Stimulated activated naive B cell treated with anti-CD40 and anti-IgM and Interleukin-4, amounts not matched to agents 10 μg/mL and 1 μg/mL and 100 μg/mL, for 72 hours (primary cell): ENCODE data around the gene MYH11.
A peak's percentile ranks its signal among the peaks of the same experiment; 100 is the strongest.

Source experiments
- ATAC-seq, 2 donors: fragments of 150-1000 bp; cut with Tn5 transposase; replicated peaks; 2 replicates each; pipeline ENCODE4 v1.10.0; 2021; ENCODE audit warnings: moderate library complexity in 1 of 2
- DNase-seq: peaks from one replicate; pipeline ENCODE4 v3.0.0; 2021
- H3K27ac Mint-ChIP-seq: one replicate; pipeline ENCODE4 v1.8.0; 2022; ENCODE audit warnings: mild to moderate bottlenecking, mixed read lengths
- H3K27me3 Mint-ChIP-seq, 2 donors: one replicate each; pipeline ENCODE4 v1.8.0; 2022; ENCODE audit warnings: mixed read lengths in 2 of 2
- H3K36me3 Mint-ChIP-seq, 2 donors: one replicate each; pipeline ENCODE4 v1.8.0; 2022; ENCODE audit warnings: mixed read lengths in 2 of 2, mild to moderate bottlenecking in 1 of 2
- H3K4me1 Mint-ChIP-seq, 2 donors: one replicate each; pipeline ENCODE4 v1.8.0; 2022; ENCODE audit warnings: mixed read lengths in 2 of 2, mild to moderate bottlenecking in 1 of 2
- H3K4me3 Mint-ChIP-seq, 2 donors: one replicate each; pipeline ENCODE4 v1.8.0; 2022; ENCODE audit warnings: mild to moderate bottlenecking in 2 of 2, mixed read lengths in 2 of 2, moderate library complexity in 1 of 2
- H3K9me3 Mint-ChIP-seq, 2 donors: one replicate each; pipeline ENCODE4 v1.8.0; 2022; ENCODE audit warnings: mixed read lengths in 2 of 2, mild to moderate bottlenecking in 1 of 2

Gene MYH11

DNA sequence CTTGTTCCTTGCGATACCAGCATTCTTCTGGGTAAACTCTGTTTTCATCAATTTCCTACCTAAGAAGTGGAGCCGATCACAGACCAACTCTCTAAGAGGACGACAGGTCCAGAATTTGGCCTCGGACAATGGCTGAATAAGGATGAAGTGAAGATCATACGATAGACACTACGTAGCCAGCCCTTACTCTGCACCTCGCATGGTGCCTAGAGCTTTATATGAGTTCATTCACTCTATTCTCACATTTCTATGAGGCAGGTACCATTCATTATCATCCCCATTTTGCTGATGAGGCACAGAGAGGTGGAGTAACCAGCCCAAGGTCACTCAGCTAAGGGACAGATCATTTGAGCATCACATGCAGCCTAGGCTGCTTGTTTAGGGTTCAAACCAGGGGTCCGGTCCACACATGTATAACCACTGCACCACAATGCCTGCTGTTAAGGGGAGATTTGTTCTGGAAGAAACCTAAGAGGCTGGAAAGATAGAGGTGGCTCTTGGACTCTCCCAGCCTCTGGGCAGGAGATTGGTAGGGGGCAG, 78.6 kb downstream of the MYH11 start:
- ATAC-seq = no peak
- Mint-ChIP-seq H3K4me1 (no peaks in the 10 kb centered on the region), H3K27ac (no peak overlapping the region), H3K27me3 (peaks cover 0 to 8% of the 10 kb centered on the region in 2 donors), H3K9me3 (no peaks in the 10 kb centered on the region), H3K4me3 (no peak overlapping the region), H3K36me3 (no peaks in the 10 kb centered on the region)
- DNase-seq = no peak

- peak; percentile 3 for DNase-seq
- H3K36me3 Mint-ChIP-seq = no peaks in the 10 kb centered on the region
- no peaks in the 10 kb centered on the region for H3K9me3 Mint-ChIP-seq
- H3K27me3 Mint-ChIP-seq = peaks cover 0 to 8% of the 10 kb centered on the region in 2 donors
- peak; percentile 44 to 69 for ATAC-seq
- H3K4me3 Mint-ChIP-seq = no peak overlapping the region
- H3K4me1 Mint-ChIP-seq = no peaks in the 10 kb centered on the region
- H3K27ac Mint-ChIP-seq = no peak overlapping the region
These were observed 79.2 kb downstream of the MYH11 start for GRCh38 chr16:15777533-15778203.

DNA sequence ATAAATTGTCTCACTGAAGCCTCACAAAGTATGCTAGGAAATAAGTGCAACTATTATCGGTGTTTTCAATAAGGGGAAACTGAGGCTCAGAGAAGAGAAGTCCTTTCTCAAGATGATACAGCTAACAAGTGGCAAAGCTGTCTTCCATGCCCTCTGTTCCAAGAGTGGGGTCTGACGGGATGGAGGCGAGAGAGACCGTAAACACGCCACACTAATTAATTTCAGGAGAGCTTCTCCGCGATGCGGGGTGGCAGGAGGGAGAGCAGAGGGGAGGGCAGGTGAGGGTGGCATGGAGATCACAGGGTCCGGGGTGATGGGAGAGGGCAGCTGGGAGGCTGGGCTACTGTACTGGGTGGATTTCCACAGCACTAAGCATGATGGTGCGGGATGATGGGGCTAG, 80.3 kb downstream of the MYH11 start:
- Mint-ChIP-seq H3K4me1 (no peaks in the 10 kb centered on the region), H3K36me3 (no peaks in the 10 kb centered on the region), H3K9me3 (no peaks in the 10 kb centered on the region), H3K27ac (no peak overlapping the region), H3K4me3 (no peak overlapping the region), H3K27me3 (peaks cover 0 to 8% of the 10 kb centered on the region in 2 donors)
- DNase-seq = no peak
- no peak for ATAC-seq

GRCh38 chr16:15775663-15776304, 81.0 kb downstream of the MYH11 start:
- ATAC-seq = no peak
- Mint-ChIP-seq H3K27me3 (peaks cover 0 to 8% of the 10 kb centered on the region in 2 donors), H3K27ac (no peak overlapping the region), H3K4me1 (no peaks in the 10 kb centered on the region), H3K4me3 (no peak overlapping the region), H3K9me3 (no peaks in the 10 kb centered on the region), H3K36me3 (no peaks in the 10 kb centered on the region)
- no peak for DNase-seq

DNA sequence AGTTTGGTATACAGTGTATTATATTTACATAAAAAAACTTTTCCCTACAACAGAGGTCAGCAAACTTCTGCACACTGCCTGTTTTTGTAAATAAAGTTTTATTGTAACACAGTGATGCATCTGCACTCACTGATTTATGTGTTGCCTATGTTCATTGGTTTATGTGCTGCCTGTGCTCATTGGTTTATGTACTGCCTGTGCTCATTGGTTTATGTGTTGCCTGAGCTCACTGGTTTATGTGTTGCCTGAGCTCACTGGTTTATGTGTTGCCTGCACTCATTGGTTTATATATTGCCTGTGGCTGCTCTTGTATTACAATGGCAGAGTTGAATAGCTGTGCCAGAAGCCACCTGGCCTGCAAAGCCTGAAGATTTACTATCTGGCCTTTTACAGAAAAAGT, 81.6 kb downstream of the MYH11 start:
- no peaks in the 10 kb centered on the region for H3K4me1 Mint-ChIP-seq
- H3K4me3 Mint-ChIP-seq = no peak overlapping the region
- no peak for DNase-seq
- H3K9me3 Mint-ChIP-seq = no peaks in the 10 kb centered on the region
- ATAC-seq = peak in 1 of 2 donors; percentile 34
- no peaks in the 10 kb centered on the region for H3K36me3 Mint-ChIP-seq
- H3K27ac Mint-ChIP-seq = no peak overlapping the region
- peaks cover 4 to 8% of the 10 kb centered on the region in 2 donors for H3K27me3 Mint-ChIP-seq

DNA sequence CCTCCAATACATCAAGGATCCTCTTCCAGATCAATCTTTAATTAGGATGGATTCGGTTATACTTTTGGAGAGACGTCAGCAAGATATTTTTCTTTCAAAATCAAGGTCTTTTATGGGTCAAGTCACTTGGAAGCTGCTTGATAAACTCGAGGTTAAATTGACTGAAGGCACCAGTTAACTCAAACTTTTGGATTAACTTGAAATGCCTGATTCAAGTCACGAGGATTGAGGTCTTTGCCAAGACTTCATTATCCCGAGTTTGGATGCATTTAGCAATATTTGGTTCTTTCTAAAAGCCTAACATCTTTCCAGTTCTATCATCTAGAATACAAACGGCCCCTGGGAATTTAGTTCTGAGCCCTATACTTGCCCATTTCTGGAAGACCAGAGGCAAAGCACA, 82.9 kb downstream of the MYH11 start:
- Mint-ChIP-seq H3K4me3 (no peak overlapping the region), H3K27ac (no peak overlapping the region), H3K36me3 (no peaks in the 10 kb centered on the region), H3K27me3 (peaks cover 4 to 8% of the 10 kb centered on the region in 2 donors), H3K9me3 (no peaks in the 10 kb centered on the region), H3K4me1 (no peaks in the 10 kb centered on the region)
- ATAC-seq (no peak), DNase-seq (no peak)

DNA sequence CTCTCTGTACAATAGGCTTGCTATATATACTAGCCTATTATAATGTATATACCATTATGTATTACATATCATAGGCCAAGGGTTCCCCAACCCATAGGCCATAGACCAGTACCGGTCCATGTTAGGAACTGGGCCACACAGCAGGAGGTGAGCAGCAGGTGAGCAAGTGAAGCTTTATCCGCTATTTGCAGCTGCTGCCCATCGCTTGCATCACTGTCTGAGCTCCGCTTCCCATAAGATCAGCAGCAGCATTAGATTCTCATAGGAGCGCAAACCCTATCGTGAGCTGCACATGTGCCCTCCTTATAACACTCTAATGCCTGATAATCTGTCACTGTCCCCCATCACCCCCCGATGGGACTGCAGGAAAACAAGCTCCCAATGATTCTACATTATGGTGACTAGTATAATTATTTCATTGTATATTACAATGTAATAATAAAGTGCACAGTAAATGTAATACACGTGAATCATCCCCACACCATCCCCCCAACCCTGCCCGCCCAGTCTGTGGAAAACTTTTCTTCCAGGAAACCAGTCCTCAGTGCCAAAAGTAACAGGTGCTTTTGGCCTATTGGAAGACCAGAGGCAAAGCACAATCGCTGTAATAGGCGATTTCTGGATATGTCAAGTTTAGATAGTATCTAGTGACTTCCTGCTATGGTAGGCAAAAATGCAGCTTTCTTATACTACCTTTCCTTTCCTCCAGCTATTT, 84.1 kb downstream of the MYH11 start:
- Mint-ChIP-seq H3K4me1 (no peaks in the 10 kb centered on the region), H3K27ac (no peak overlapping the region), H3K4me3 (no peak overlapping the region), H3K36me3 (no peaks in the 10 kb centered on the region), H3K27me3 (peaks cover 4 to 8% of the 10 kb centered on the region in 2 donors), H3K9me3 (no peaks in the 10 kb centered on the region)
- no peak for DNase-seq
- ATAC-seq = no peak

- DNase-seq (no peak), ATAC-seq (no peak)
- no peaks in the 10 kb centered on the region for H3K4me1 Mint-ChIP-seq
- H3K9me3 Mint-ChIP-seq = no peaks in the 10 kb centered on the region
- no peak overlapping the region for H3K4me3 Mint-ChIP-seq
- H3K27me3 Mint-ChIP-seq = peaks cover 4 to 8% of the 10 kb centered on the region in 2 donors
- no peak overlapping the region for H3K27ac Mint-ChIP-seq
- H3K36me3 Mint-ChIP-seq = no peaks in the 10 kb centered on the region
These were observed 85.1 kb downstream of the MYH11 start for GRCh38 chr16:15771694-15772093.

- ATAC-seq (no peak), DNase-seq (no peak)
- H3K27ac Mint-ChIP-seq = no peak overlapping the region
- H3K4me3 Mint-ChIP-seq = no peak overlapping the region
- no peaks in the 10 kb centered on the region for H3K9me3 Mint-ChIP-seq
- no peaks in the 10 kb centered on the region for H3K36me3 Mint-ChIP-seq
- H3K27me3 Mint-ChIP-seq = peaks cover 0 to 4% of the 10 kb centered on the region in 2 donors
- H3K4me1 Mint-ChIP-seq = peaks cover 3 to 6% of the 10 kb centered on the region in 2 donors
These were observed 86.3 kb downstream of the MYH11 start for GRCh38 chr16:15770512-15770911.

- Mint-ChIP-seq H3K9me3 (no peaks in the 10 kb centered on the region), H3K36me3 (no peaks in the 10 kb centered on the region), H3K27me3 (peaks cover 4 to 6% of the 10 kb centered on the region in 2 donors), H3K4me1 (peaks cover 3 to 6% of the 10 kb centered on the region in 2 donors), H3K4me3 (no peak overlapping the region), H3K27ac (no peak overlapping the region)
- ATAC-seq = no peak
- DNase-seq = no peak
These were observed 86.7 kb downstream of the MYH11 start for GRCh38 chr16:15770107-15770506.

GRCh38 chr16:15769239-15769638, 87.6 kb downstream of the MYH11 start:
- Mint-ChIP-seq H3K4me3 (no peak overlapping the region), H3K4me1 (peaks cover 3 to 6% of the 10 kb centered on the region in 2 donors), H3K27me3 (peaks cover 8 to 9% of the 10 kb centered on the region in 2 donors), H3K36me3 (no peaks in the 10 kb centered on the region), H3K9me3 (no peaks in the 10 kb centered on the region), H3K27ac (no peak overlapping the region)
- no peak for ATAC-seq
- DNase-seq = no peak

- Mint-ChIP-seq H3K9me3 (no peaks in the 10 kb centered on the region), H3K27me3 (peaks cover 8 to 9% of the 10 kb centered on the region in 2 donors), H3K4me3 (no peak overlapping the region), H3K4me1 (peaks cover 3 to 6% of the 10 kb centered on the region in 2 donors), H3K27ac (no peak overlapping the region), H3K36me3 (no peaks in the 10 kb centered on the region)
- DNase-seq (no peak), ATAC-seq (no peak)
These were observed 88.6 kb downstream of the MYH11 start for GRCh38 chr16:15768201-15768600.

GRCh38 chr16:15766918-15767317, 89.9 kb downstream of the MYH11 start:
- no peaks in the 10 kb centered on the region for H3K9me3 Mint-ChIP-seq
- no peak overlapping the region for H3K27ac Mint-ChIP-seq
- no peak overlapping the region for H3K4me3 Mint-ChIP-seq
- ATAC-seq = no peak
- H3K36me3 Mint-ChIP-seq = no peaks in the 10 kb centered on the region
- peaks cover 8 to 14% of the 10 kb centered on the region in 2 donors for H3K27me3 Mint-ChIP-seq
- peaks cover 3 to 6% of the 10 kb centered on the region in 2 donors for H3K4me1 Mint-ChIP-seq
- no peak for DNase-seq

GRCh38 chr16:15765880-15766279, 90.9 kb downstream of the MYH11 start:
- H3K27ac Mint-ChIP-seq = peak overlapping the region; percentile 88
- no peaks in the 10 kb centered on the region for H3K9me3 Mint-ChIP-seq
- no peaks in the 10 kb centered on the region for H3K36me3 Mint-ChIP-seq
- peaks cover 3 to 6% of the 10 kb centered on the region in 2 donors for H3K4me1 Mint-ChIP-seq
- peak; percentile 99 for ATAC-seq
- peak; percentile 77 for DNase-seq
- H3K4me3 Mint-ChIP-seq = peak overlapping the region in 1 of 2 donors; percentile 44
- peaks cover 8 to 14% of the 10 kb centered on the region in 2 donors for H3K27me3 Mint-ChIP-seq
